GM18858 (cell line): ENCODE results near the gene WDR7.

Source experiments
- ATAC-seq: cut with Tn5 transposase; IDR thresholded peaks from one replicate; pipeline ENCODE4 v1.9.1; 2021; ENCODE audit not compliant: unreplicated experiment

Gene WDR7

GRCh38 chr18:56983275-56983992, 332.3 kb downstream of the WDR7 start:
- no peak for ATAC-seq

GRCh38 chr18:56984731-56985130, 333.6 kb downstream of the WDR7 start:
- no peak for ATAC-seq

- ATAC-seq, result no peak
Observed at GRCh38 chr18:56986829-56987228, 335.7 kb downstream of the WDR7 start.

- no peak for ATAC-seq
Observed at GRCh38 chr18:56987236-56987635, 336.1 kb downstream of the WDR7 start.

GRCh38 chr18:56988022-56988421, 336.9 kb downstream of the WDR7 start:
- ATAC-seq, result no peak

- no peak for ATAC-seq
Observed at GRCh38 chr18:56990678-56991077, 339.5 kb downstream of the WDR7 start.

GRCh38 chr18:56992777-56993176, 341.6 kb downstream of the WDR7 start:
- no peak for ATAC-seq

- ATAC-seq, result no peak
Observed at GRCh38 chr18:56995579-56996188, 344.5 kb downstream of the WDR7 start.

GRCh38 chr18:56997200-56997599, 346.0 kb downstream of the WDR7 start:
- ATAC-seq, result no peak

- no peak for ATAC-seq
Observed at GRCh38 chr18:56999823-57000222, 348.7 kb downstream of the WDR7 start.

GRCh38 chr18:57002627-57003026, 351.5 kb downstream of the WDR7 start:
- ATAC-seq, result no peak

GRCh38 chr18:57003342-57003741, 352.2 kb downstream of the WDR7 start:
- no peak for ATAC-seq

- peak; percentile 99 for ATAC-seq
Observed at GRCh38 chr18:57004366-57005121, 353.4 kb downstream of the WDR7 start.

GRCh38 chr18:57008001-57008686, 357.0 kb downstream of the WDR7 start:
- no peak for ATAC-seq

- ATAC-seq, result no peak
Observed at GRCh38 chr18:57009844-57010243, 358.7 kb downstream of the WDR7 start.

GRCh38 chr18:57014772-57015413, 363.7 kb downstream of the WDR7 start:
- ATAC-seq, result no peak

- ATAC-seq, result no peak
Observed at GRCh38 chr18:57015451-57015850, 364.3 kb downstream of the WDR7 start.

GRCh38 chr18:57018845-57019244, 367.7 kb downstream of the WDR7 start:
- ATAC-seq, result no peak

GRCh38 chr18:57022716-57023115, 371.6 kb downstream of the WDR7 start:
- ATAC-seq, result no peak

- ATAC-seq, result peak; percentile 45
Observed at GRCh38 chr18:57023275-57023882, 372.2 kb downstream of the WDR7 start.

GRCh38 chr18:57025540-57025939, 374.4 kb downstream of the WDR7 start:
- ATAC-seq, result no peak
